Measurements from ENCODE around the gene AMPH. TPM values are rescaled to one million over a fixed set of nuclear protein-coding genes. Genes with fewer than 3 reads are reported as not detected.

The AMPH gene
- total and polyA plus RNA-seq, 9 of the 15 experiments (the other 6 are each of a cell fraction or from before 2014, with no cell fraction given) = 0.03 to 0.35 TPM; not detected in 7

DNA sequence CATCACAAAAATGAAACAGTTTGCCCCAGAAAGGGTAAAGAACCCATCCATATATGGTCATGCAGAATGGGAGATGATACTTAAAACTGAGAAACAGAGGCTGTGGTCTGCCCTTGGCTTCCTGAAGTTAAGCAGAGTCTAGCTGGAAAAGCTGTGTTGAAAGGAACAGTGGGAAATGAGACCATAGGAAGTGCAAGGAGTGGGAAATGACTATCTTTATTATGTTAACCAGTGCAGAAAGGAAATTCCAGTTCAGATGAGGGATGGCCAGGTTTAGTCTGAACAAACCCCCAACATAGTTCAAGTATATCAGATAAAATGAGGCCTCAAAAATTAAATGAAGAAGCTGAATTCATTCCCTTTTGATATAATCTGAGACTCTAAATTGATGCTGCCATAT, 245.5 kb downstream of the AMPH start (continued):
- TF ChIP-seq, protein P1, sequence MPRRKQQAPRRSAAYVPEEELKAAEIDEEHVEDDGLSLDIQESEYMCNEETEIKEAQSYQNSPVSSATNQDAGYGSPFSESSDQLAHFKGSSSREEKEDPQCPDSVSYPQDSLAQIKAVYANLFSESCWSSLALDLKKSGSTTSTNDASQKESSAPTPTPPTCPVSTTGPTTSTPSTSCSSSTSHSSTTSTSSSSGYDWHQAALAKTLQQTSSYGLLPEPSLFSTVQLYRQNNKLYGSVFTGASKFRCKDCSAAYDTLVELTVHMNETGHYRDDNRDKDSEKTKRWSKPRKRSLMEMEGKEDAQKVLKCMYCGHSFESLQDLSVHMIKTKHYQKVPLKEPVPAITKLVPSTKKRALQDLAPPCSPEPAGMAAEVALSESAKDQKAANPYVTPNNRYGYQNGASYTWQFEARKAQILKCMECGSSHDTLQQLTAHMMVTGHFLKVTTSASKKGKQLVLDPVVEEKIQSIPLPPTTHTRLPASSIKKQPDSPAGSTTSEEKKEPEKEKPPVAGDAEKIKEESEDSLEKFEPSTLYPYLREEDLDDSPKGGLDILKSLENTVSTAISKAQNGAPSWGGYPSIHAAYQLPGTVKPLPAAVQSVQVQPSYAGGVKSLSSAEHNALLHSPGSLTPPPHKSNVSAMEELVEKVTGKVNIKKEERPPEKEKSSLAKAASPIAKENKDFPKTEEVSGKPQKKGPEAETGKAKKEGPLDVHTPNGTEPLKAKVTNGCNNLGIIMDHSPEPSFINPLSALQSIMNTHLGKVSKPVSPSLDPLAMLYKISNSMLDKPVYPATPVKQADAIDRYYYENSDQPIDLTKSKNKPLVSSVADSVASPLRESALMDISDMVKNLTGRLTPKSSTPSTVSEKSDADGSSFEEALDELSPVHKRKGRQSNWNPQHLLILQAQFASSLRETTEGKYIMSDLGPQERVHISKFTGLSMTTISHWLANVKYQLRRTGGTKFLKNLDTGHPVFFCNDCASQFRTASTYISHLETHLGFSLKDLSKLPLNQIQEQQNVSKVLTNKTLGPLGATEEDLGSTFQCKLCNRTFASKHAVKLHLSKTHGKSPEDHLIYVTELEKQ (CRISPR knock-in tag; IDR thresholded peaks at IDR 0.05) = no peak
- TF ChIP-seq, protein P2, sequence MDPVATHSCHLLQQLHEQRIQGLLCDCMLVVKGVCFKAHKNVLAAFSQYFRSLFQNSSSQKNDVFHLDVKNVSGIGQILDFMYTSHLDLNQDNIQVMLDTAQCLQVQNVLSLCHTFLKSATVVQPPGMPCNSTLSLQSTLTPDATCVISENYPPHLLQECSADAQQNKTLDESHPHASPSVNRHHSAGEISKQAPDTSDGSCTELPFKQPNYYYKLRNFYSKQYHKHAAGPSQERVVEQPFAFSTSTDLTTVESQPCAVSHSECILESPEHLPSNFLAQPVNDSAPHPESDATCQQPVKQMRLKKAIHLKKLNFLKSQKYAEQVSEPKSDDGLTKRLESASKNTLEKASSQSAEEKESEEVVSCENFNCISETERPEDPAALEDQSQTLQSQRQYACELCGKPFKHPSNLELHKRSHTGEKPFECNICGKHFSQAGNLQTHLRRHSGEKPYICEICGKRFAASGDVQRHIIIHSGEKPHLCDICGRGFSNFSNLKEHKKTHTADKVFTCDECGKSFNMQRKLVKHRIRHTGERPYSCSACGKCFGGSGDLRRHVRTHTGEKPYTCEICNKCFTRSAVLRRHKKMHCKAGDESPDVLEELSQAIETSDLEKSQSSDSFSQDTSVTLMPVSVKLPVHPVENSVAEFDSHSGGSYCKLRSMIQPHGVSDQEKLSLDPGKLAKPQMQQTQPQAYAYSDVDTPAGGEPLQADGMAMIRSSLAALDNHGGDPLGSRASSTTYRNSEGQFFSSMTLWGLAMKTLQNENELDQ (CRISPR knock-in tag; IDR thresholded peaks at IDR 0.05; ENCODE audit: borderline replicate concordance) = no peak
- TF ChIP-seq SMARCA4 (IDR thresholded peaks at IDR 0.05) = no peak
- TF ChIP-seq, protein P3, sequence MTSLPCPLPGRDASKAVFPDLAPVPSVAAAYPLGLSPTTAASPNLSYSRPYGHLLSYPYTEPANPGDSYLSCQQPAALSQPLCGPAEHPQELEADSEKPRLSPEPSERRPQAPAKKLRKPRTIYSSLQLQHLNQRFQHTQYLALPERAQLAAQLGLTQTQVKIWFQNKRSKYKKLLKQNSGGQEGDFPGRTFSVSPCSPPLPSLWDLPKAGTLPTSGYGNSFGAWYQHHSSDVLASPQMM (CRISPR knock-in tag; IDR thresholded peaks at IDR 0.05) = no peak
- TF ChIP-seq ZNF175 (CRISPR knock-in tag; IDR thresholded peaks at IDR 0.05; ENCODE audit: low read depth) = no peak
- no peak for TF ChIP-seq SIN3B (IDR thresholded peaks at IDR 0.05; ENCODE audit: low read depth)

All from K562 (cell line).